Activated CD4-positive, alpha-beta T cell treated with anti-CD3 and anti-CD28 coated beads, Interleukin-10, Interleukin-2, amounts not matched to agents 100 ng/mL and 50 ng/mL, durations not matched to agents 16 hours and 8 hours (primary cell): ENCODE data around the gene MTHFD2L.
"Not testable (repeated sequence)": the region's sequence is repeated elsewhere in the genome, so short reads cannot be mapped to it uniquely, and the experiment has no call there.

ENCODE experiments used
- DNase-seq: peaks from one replicate; pipeline ENCODE4 v3.0.0-alpha.2; 2020

The MTHFD2L gene

DNA sequence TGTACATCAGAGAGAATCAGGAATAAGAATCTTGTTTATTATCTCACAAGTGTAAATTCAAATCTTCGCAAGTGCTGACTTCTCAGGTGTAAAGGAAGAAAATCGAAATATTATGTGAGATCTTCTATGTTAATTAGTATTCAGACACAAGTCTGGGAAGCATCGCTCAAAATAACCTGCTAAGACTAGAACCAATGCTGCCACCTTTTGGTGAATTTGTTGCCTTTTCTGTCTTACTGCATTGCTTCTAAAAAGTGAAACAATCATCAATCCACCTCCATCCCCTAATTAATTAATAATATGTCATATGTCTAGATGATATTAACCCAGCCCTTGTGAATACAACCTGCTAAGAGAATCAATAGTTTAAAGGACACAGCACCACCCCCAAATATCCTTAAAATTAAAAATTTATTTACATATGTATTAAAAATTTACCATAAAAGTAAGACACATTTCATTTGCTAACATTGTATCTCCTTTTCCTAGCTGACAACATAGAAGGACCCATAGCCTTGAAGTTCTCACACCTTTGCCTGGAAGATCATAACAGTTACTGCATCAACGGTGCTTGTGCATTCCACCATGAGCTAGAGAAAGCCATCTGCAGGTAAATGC is 153.9 kb downstream of the MTHFD2L start:
- peak; percentile 56 for DNase-seq

DNA sequence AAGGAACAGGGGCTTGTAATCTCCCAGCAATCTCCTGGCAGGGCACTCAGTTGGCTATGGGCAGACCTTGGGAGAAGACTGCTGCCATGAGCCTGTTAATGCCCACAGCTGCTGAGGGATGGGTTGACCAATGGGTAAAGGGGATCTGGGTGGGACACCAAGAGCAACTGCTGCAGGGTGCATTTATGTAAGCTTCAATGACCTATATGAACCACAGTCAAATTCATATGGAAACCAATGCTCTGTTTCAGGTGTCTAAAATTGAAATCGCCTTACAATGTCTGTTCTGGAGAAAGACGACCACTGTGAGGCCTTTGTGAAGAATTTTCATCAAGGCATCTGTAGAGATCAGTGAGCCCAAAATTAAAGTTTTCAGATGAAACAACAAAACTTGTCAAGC is 156.4 kb downstream of the MTHFD2L start:
- no peak for DNase-seq

DNA sequence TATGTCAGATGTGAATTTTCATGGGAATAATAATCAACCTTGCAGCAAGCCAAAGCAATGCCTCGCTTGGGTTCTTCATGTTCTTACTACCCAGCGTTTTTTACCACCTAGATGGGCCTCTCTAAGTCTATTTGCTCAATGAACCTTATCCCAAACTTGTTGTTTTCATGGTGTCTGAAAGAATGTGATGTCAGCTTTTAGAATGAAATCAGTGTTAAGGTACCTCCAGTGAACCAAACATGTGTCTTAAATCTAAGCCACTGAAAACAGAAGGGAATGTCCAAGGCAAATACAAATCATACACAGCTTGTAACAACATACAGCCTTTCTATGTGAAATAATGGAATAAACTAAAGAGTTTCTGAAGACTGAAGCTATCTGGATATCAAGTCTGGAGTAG is 157.0 kb downstream of the MTHFD2L start:
- no peak for DNase-seq

DNA sequence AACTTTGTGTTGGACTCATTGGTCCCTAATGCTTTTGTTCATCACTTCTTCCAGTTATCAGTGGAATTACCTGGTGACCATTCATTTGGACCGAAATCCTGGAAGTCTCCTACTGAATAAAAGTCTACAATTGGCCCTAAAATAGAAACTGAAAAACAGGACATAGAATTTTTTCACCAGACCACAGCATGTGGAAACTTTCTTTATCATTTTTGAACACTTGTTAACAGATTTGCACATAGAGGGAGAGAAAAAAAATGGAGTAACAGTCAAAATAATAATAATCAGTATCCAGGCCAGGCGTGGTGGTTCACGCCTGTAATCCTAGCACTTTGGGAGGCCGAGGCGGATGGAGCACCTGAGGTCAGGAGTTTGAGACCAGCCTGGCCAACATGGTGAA is 157.5 kb downstream of the MTHFD2L start:
- DNase-seq = no peak

DNA sequence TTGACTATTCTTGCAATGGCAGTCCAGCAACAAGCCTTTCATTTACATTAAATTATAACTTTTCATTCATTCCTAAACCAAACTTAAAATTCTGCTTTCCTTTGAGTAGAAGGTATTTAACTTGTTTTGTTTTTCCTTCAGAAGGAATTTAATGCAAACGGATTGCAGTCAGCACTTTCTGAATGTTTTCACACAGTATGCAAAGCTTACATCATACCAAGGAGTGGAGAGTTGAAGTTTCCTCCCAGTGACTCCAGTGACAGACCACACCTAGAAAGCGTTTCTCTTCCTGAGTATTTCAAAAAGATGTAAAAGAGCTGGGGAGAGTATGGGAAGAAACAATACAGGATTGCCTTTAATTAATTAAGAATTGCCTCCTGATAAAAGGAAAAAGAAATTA is 158.5 kb downstream of the MTHFD2L start:
- no peak for DNase-seq

DNA sequence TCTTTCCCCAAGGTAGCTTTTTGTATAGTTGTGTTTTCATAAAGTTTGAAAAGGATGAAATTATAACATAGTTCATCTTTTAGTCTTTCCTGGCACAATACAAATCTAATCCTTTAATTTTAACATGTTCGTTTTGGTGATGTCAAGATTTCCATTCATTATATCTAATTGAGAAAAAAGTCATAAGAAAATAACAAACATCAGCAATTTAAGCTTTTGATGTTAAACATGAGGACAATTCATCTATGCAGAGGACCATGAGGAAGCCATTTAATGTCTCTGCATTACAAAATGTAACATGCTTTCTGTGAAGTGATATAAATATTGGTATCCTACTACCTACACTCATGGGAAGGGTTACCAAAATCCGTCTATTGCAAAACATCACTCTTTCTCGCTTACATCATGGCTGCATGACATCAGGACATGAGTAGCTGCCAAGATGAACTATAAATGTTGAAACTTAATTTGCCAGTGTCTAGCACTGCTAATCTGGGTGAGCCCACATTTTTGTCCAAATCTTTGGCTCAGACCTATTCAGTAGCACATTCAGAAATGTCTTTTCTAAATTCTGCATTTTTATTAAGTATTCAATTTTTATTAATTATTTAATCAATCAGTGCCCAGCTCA is 159.8 kb downstream of the MTHFD2L start:
- no peak for DNase-seq

DNA sequence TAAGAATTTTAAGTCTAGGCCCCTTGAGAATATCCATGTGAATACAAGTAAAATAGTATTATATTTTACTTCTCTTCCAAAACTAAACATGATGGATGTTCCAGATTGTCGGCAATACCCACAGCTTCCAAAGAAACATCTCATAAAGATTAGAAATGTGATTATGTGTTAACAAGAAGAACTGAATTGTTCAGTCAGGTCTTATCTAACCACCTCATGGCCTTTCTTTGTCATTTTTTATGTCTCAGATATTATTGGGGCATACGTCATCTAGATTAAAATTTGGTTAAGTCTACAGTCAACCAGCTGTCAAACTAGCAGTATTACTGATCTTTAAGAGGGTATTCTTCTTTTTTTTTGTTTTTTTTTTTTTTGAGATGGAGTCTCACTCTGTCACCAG is 160.4 kb downstream of the MTHFD2L start:
- DNase-seq = no peak

DNA sequence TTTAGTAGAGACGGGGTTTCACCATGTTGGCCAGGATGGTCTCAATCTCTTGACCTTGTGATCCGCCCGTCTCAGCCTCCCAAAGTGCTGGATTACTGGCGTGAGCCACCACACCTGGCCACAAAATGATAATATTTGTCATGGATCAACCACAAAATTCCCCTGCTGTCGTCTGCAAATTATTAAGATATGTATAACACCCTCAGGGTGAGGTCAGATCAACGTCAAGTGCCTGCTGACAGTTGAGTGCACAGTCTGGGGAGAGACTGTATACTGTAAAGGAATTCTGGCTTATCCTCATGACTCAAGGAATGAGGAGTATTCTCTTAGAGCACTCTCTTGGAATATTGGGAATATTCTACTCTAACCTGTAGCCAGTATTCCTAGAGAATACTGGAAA is 161.6 kb downstream of the MTHFD2L start:
- DNase-seq = no peak

DNA sequence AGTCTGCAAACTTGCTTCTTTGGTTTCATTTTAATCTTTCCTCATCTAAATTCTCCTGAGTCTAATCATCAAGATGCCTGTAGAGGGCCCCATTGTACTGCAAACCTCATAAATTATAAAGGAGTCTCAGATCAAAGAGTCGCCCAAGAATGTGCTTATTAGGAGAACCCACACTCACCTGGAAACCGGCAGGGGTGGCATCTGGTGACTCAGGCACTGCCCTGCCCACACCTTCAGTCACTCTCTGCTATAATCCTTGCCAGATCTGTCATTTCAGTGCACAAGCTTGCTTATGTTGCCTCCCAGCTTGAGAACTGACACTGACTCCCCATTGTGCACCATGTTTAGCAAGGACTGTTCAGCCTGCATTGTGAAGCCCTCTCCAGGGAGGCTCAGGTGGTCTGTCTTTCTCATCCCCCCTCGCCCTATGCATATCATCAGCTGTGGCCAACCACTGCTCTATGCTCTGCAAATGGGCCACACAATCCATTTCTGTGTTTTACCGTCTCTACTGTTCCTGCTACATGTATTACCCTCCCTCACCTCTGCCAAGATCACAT is 162.7 kb downstream of the MTHFD2L start:
- peak; percentile 47 for DNase-seq

DNA sequence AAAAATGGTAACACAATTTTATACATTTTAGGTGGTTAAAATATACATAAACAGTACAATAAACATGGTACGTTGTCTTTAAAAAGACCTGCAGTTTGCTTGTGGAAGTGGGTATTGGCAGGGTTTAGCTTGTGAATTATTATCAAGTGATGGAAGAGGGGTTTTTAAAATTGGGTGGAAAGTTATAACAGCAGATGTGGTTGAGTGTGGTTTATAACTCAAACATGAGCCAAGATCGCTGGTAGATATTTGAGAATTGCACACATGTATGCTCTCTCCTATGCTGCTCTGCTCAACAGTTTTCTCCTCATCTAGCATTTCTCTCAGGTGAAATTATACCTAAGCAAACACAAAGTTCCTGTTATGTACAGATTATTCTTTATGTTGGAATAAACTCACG is 164.4 kb downstream of the MTHFD2L start:
- DNase-seq = no peak

DNA sequence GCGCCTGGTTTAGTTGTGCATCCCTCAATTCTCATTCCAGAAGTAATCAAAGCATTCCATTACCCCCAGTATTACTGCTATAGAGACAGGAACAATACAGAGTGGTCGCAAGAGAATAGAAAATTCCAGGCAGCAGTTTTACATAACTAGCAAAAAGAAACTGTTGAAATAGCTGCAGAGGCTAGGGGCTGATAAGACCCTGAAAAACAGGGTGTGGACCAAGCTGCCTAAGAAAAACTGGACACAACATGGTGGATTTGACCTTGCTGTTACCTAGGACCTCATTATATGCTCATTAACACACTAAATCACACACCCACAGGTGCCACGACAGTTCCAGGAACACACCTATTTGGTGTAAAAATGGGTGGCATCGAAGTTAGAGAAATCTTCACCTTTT is 165.7 kb downstream of the MTHFD2L start:
- no peak for DNase-seq

DNA sequence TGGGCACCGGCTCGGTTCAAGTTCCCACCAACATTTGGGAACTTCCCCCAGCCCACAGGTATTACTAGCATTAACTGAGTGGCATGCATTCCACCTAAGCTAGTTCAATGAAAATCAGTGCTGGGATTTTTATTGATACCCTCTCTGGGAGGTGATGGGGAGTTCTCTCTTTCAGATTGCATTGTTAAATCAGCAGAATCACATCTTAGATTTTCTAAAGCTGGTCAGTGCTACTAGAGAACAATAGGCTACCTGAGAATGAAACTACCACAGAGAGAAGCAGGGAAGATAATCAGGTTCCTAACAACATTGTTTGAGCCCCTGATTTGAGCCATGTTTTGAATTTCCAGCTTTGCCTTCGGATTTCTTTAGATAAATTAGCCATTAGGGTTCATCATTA is 166.3 kb downstream of the MTHFD2L start:
- no peak for DNase-seq

DNA sequence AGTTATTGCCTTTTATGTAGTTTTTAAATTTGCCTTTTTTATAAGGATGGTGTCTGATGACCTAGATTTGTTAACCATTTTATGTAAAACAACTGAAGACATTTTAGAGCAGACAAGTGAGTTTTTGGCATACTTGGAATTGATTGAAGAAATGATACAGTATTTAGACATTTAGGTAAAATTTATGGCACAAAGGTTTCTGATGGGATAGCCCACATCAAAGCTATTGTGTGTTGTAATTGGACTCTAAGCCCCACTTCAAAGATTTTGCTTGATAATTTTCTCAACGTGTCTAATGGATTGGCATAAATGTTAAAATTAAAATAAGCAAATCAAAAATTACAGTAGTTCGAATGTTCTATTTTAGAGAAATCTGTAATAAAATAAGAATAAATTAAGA is 168.0 kb downstream of the MTHFD2L start:
- no peak for DNase-seq

DNA sequence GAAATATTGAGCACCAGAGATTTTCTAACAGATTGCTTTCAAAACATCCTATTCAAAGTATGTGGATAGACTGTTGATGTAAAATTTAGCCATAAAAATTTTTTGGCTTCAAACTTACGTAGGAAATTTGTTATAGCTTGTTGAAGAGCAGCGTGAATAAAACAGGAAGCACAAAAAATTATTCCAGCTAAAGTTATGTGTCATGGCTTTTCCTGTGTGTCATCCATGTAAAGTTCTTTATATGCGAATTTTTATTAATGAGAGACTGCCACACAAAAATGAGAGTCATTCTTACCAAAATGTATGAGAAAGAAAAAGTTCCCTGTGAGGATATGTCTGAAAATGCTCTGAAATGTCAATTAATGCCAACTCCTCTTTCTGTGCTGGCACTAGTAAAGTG is 169.8 kb downstream of the MTHFD2L start:
- no peak for DNase-seq

DNA sequence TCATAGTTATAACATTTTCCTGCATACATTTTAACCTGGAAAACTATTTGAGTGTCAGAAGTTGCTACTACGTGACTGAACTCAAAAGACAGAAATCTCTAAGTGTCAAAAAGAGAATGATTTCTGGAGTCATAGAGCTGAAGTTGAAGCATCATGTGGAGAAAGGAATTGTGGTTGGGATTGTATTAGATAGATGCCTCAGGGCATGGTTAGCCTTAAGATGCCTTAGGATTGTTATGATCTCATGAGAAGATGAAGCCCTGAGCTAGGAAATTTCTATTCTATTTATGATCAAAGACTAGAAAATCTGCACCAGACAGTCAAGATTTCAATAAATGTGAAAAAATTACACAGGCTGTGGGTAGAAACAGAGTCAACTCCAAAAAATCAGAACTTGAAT is 170.6 kb downstream of the MTHFD2L start:
- DNase-seq = no peak

DNA sequence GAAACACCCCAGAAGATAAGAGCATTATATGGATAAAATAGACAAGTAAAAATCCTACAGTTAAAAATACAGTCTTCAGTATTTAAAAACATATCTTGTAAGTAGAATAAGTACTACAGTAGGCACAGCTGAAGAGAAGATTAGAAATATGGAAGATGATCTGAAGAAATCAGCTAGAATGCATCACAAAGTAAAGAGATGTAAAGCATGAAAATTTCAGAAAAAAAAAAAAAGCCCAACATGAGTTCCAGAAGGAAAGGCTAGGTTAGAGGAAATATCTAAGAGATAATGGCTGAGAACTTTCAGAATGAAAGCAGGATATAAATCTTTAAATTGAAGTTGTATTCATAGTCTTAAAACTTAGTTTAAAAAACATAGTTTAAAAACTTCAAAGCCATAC is 171.4 kb downstream of the MTHFD2L start:
- DNase-seq = no peak

DNA sequence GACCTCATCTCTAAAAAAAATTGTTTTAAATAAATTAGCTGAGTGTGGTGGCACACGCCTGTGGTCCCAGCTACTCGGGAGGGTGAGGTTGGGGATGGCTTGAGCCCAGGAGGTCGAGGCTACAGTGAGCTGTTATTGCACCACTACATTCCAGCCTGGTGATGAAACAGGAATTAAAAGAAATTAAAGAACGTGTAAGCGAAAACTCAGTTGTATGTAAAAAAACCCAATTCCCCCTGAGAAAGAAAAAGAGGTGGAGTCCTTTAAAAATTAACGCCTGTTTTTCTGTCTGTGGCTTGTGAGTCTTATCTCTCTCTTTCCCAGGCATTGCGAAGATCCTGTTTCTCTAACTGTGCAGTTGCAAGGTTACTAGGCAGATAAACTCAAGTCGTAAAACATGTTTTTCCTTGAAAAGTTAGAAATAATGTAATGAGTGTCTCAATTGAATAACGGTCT is 172.4 kb downstream of the MTHFD2L start:
- DNase-seq = no peak

DNA sequence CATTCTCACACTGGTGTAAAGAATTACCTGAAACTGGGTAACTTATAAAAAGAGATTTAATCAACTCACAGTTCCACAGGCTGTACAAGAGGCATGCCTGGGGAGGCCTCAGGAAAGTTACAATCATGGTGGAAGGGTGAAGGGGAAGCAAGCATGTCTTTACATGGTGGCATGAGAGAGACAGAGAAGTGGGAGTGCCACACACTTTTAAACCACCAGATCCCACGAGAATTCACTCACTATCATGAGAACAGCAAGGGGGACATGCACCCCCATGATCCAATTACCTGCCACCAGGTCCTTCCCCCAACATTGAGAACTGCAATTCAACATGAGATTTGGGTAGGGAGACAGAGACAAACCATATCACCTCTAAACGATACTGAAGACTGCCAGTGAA is 173.3 kb downstream of the MTHFD2L start:
- no peak for DNase-seq

DNA sequence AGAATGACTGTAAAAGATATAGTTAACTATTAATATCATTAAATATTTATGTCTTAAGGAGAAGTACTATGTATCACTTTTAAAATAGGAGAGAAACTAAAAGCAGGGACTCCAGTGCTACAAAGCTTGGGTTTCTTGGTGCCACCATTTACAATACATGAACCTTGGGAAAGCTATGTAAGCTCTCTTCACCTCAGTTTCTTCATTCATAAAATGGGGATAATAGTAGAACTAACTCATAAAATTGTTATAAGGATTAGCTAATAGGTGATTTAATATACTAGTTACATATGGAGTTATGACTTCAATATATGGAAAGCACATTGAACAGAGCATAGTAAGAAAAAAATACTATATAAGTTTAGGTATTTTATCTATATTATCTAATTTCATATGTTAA is 174.0 kb downstream of the MTHFD2L start:
- no peak for DNase-seq

DNA sequence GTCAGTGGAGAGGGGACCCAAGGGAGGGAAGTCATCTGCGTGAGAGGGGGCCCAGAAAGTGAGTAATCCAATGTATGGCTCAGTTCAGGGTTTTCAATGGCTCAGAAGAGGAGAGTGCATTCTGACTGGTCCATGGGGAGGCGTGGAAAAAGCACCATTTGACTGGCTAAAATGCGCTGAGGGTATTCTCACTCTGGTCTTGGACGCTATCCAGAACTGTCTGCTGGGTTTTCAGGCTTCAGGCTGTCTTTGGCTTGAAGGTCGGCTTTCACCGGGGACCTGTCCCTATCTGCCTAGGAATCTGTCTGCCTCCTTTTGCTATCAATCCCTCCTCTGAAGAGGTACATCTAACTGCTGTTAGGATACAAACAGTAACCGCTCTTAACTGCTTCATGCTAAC is 176.7 kb downstream of the MTHFD2L start:
- DNase-seq = no peak

DNA sequence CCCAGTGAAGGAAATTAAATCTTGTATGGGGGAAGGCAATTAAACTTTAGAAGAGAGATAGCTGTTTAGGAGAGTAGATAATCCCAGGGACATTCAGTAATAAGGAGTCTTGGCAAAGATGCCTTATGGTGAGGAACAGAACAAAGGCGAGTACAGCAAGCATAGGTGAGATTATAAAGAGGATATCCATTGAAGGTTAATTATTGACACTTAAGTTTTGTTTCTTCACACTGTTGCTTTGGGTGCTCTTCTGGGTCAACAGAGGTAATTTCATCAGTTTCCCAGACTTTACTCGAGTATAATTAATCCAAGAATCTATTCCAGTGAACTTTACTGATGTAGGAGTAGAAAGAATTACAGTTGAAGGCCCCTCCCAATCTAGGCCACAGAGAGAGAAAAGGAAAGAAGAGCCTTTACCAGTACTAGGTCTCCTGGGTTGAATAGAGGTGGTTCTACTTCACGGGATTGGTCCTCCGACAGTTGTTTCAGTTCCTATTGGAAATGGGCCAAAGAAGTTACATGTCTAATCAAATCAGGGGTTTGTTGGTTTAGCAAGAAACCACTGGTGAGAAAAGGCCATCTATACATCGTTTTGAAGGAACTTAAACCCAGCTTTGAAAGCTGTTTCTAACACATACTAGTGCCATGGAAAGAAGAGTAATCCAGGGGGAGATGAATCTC is 177.6 kb downstream of the MTHFD2L start:
- no peak for DNase-seq

DNA sequence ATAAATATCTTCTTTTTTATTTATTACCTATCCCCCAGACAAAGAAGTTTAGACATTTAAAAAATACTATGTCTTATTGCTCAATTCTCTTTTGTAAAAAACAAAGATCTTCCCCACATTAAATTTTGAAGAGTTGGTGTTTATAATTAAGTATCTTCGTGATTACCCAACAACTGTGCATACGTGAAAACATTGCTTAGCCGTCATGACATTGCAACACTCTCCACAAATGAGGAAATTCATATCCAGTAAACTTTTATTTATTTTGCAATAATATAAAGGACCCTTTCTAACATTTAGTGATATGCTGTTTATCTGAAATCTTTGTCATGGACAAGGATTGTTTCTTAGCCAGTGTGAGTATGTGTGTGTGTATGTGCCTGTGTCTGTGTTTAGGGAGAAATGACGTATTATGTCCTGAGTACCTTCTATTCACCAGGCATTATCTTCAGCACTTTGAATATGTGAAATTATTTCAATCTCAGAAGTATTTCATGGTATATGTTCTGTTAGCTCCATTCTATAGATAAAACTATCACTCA is 180.9 kb downstream of the MTHFD2L start:
- DNase-seq = no peak

DNA sequence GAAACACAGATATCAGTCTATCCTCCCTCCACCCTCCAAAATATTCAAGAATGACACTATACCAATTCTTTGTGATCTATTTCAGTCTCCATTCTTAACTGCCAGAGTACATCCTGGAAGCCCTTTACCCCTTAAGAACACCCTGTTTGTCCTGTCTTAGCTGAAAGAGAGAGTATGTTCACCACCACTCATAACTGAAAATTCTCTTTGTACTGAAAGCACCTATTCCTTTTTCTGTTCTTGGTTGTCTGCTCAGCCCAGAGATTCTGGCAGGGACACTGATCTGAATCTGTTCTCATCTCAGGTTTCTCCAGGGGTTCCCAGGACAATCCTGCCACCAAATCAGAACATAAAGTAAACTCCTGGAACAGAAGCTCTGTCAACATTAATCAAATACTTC is 181.6 kb downstream of the MTHFD2L start:
- no peak for DNase-seq

DNA sequence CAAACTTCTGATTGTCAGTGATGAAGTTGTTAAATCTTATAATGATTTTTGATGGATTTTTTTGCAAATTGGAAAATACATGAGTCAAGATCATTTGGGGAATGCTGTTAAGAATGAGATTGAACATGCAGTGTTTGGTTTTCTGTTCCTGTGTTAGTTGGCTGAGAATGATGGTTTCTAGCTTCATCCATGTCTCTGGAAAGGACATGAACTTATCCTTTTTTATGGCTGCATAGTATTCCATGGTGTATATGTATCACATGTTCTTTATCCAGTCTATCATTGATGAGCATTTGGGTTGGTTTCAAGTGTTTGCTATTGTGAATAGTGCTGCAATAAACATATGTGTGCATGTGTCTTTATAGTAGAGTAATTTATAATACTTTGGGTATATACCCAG is 182.5 kb downstream of the MTHFD2L start:
- DNase-seq = not testable (repeated sequence)
